ENCODE data around the gene CCDC3. TPM values are rescaled to one million over a fixed set of nuclear protein-coding genes. Genes with fewer than 3 reads are reported as not detected.

The CCDC3 gene
- total RNA-seq, 1 donor from 2014 or later: 304 TPM

- DNase-seq (ENCODE audit: low spot score): no peak
Measured at GRCh38 chr10:12924911-12925310, 76.6 kb downstream of the CCDC3 start.

GRCh38 chr10:12922117-12922900, 79.2 kb downstream of the CCDC3 start:
- no peak for DNase-seq (ENCODE audit: low spot score)

- DNase-seq (ENCODE audit: low spot score): no peak
Measured at GRCh38 chr10:12921163-12921562, 80.3 kb downstream of the CCDC3 start.

- no peak for DNase-seq (ENCODE audit: low spot score)
Measured at GRCh38 chr10:12919574-12919973, 81.9 kb downstream of the CCDC3 start.

GRCh38 chr10:12916587-12916986, 84.9 kb downstream of the CCDC3 start:
- DNase-seq (ENCODE audit: low spot score): no peak

- DNase-seq (ENCODE audit: low spot score): no peak
Measured at GRCh38 chr10:12915637-12916168, 85.8 kb downstream of the CCDC3 start.

GRCh38 chr10:12914111-12914510, 87.4 kb downstream of the CCDC3 start:
- DNase-seq (ENCODE audit: low spot score): no peak

GRCh38 chr10:12911795-12912194, 89.7 kb downstream of the CCDC3 start:
- no peak for DNase-seq (ENCODE audit: low spot score)

GRCh38 chr10:12910835-12911234, 90.7 kb downstream of the CCDC3 start:
- no peak for DNase-seq (ENCODE audit: low spot score)

GRCh38 chr10:12909836-12910185, 91.7 kb downstream of the CCDC3 start:
- DNase-seq (ENCODE audit: low spot score): no peak

- DNase-seq (ENCODE audit: low spot score): no peak
Measured at GRCh38 chr10:12909182-12909835, 92.2 kb downstream of the CCDC3 start.

- no peak for DNase-seq (ENCODE audit: low spot score)
Measured at GRCh38 chr10:12908773-12909172, 92.7 kb downstream of the CCDC3 start.

GRCh38 chr10:12907656-12908055, 93.9 kb downstream of the CCDC3 start:
- no peak for DNase-seq (ENCODE audit: low spot score)

- no peak for DNase-seq (ENCODE audit: low spot score)
Measured at GRCh38 chr10:12906051-12906541, 95.4 kb downstream of the CCDC3 start.

- DNase-seq (ENCODE audit: low spot score): no peak
Measured at GRCh38 chr10:12905067-12905466, 96.4 kb downstream of the CCDC3 start.

- DNase-seq (ENCODE audit: low spot score): no peak
Measured at GRCh38 chr10:12902851-12903358, 98.6 kb downstream of the CCDC3 start.

GRCh38 chr10:12902135-12902572, 99.4 kb downstream of the CCDC3 start:
- peak; percentile 40 for DNase-seq (ENCODE audit: low spot score)

- no peak for DNase-seq (ENCODE audit: low spot score)
Measured at GRCh38 chr10:12899546-12899945, 102.0 kb downstream of the CCDC3 start.

- no peak for DNase-seq (ENCODE audit: low spot score)
Measured at GRCh38 chr10:12898271-12898670, 103.2 kb downstream of the CCDC3 start.

- no peak for DNase-seq (ENCODE audit: low spot score)
Measured at GRCh38 chr10:12897278-12897677, 104.2 kb downstream of the CCDC3 start.

- no peak for DNase-seq (ENCODE audit: low spot score)
Measured at GRCh38 chr10:12896251-12896650, 105.3 kb downstream of the CCDC3 start.

- no peak for DNase-seq (ENCODE audit: low spot score)
Measured at GRCh38 chr10:12892924-12893323, 108.6 kb downstream of the CCDC3 start.

- DNase-seq (ENCODE audit: low spot score): no peak
Measured at GRCh38 chr10:12890958-12891357, 110.6 kb downstream of the CCDC3 start.
